Calu3 (cell line): ENCODE results near the gene MN1. TPM values are rescaled to one million over a fixed set of nuclear protein-coding genes. Genes with fewer than 3 reads are reported as not detected.

Source experiments
- BruUV-seq: library from RNA; stranded (reverse); fragments of 400-500 nt; replicated peaks from 2 replicates; lab custom pipeline; 2021; lab: Mats Ljungman, UMichigan
- CTCF ChIA-PET: fragments of 300-600 bp; sonication (Branson Sonifier 250); formaldehyde crosslinking; loops from one replicate; lab custom pipeline; 2022; ENCODE audit warnings: antibody characterized with exemption; lab: Charles Lee
- DNase-seq: peaks from one replicate; pipeline ENCODE4 v3.0.0; 2022
- H3K27ac Mint-ChIP-seq: one replicate; pipeline ENCODE4 v1.8.0; 2022; ENCODE audit warnings: mixed read lengths; ENCODE audit not compliant: unreplicated experiment
- H3K27me3 Mint-ChIP-seq: one replicate; pipeline ENCODE4 v1.8.0; 2022; ENCODE audit warnings: mixed read lengths; ENCODE audit not compliant: unreplicated experiment
- H3K36me3 Mint-ChIP-seq: one replicate; pipeline ENCODE4 v1.8.0; 2022; ENCODE audit warnings: mild to moderate bottlenecking, moderate library complexity, mixed read lengths; ENCODE audit not compliant: insufficient read depth, unreplicated experiment
- H3K4me1 Mint-ChIP-seq: one replicate; pipeline ENCODE4 v1.8.0; 2022; ENCODE audit warnings: mild to moderate bottlenecking, low read depth, mixed read lengths; ENCODE audit not compliant: unreplicated experiment
- H3K4me3 Mint-ChIP-seq: one replicate; pipeline ENCODE4 v1.8.0; 2022; ENCODE audit warnings: mild to moderate bottlenecking, low read depth, moderate library complexity, mixed read lengths; ENCODE audit not compliant: unreplicated experiment
- H3K9me3 Mint-ChIP-seq: one replicate; pipeline ENCODE4 v1.8.0; 2022; ENCODE audit warnings: low read depth, mixed read lengths; ENCODE audit not compliant: unreplicated experiment
- intact Hi-C: fragments of 100-400 bp; cut with micrococcal nuclease; formaldehyde crosslinking; loops from one replicate; pipeline ENCODE4 v1.10.0; 2022; ENCODE audit not compliant: unreplicated experiment
- total RNA-seq: library from RNA; stranded (reverse); gene quantifications from 2 replicates; pipeline ENCODE4 v1.2.3, GENCODE V29; 2022
- TF ChIP-seq, protein P1 (sequence below): fragments of 200-600 bp; IDR thresholded peaks from one replicate; pipeline ENCODE4 v1.8.0; 2022; ENCODE audit warnings: antibody characterized with exemption; ENCODE audit not compliant: unreplicated experiment

Gene MN1
- total RNA-seq, 1 experiment from 2014 or later = 2.3 TPM

- CTCF ChIA-PET = interaction anchor here (0.8 kb wide), 1 partner anchor 9 kb away, joined by 3 read pairs; no protein-coding TSS in a partner anchor
- DNase-seq = no peak
- Mint-ChIP-seq H3K9me3 (no peaks in the 10 kb centered on the region), H3K4me1 (peaks cover 14% of the 10 kb centered on the region), H3K36me3 (no peaks in the 10 kb centered on the region), H3K27ac (no peak overlapping the region), H3K4me3 (no peak overlapping the region), H3K27me3 (no peaks in the 10 kb centered on the region)
- intact Hi-C loops = no loop called here
- BruUV-seq = no TSS peak
- TF ChIP-seq, protein P1, sequence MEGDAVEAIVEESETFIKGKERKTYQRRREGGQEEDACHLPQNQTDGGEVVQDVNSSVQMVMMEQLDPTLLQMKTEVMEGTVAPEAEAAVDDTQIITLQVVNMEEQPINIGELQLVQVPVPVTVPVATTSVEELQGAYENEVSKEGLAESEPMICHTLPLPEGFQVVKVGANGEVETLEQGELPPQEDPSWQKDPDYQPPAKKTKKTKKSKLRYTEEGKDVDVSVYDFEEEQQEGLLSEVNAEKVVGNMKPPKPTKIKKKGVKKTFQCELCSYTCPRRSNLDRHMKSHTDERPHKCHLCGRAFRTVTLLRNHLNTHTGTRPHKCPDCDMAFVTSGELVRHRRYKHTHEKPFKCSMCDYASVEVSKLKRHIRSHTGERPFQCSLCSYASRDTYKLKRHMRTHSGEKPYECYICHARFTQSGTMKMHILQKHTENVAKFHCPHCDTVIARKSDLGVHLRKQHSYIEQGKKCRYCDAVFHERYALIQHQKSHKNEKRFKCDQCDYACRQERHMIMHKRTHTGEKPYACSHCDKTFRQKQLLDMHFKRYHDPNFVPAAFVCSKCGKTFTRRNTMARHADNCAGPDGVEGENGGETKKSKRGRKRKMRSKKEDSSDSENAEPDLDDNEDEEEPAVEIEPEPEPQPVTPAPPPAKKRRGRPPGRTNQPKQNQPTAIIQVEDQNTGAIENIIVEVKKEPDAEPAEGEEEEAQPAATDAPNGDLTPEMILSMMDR = no peak
Observed at GRCh38 chr22:27825174-27825573, 23.6 kb upstream of the MN1 start.

GRCh38 chr22:27823221-27823620 is 21.7 kb upstream of the MN1 start:
- H3K27me3 Mint-ChIP-seq = no peaks in the 10 kb centered on the region

GRCh38 chr22:27820896-27821866 is 19.6 kb upstream of the MN1 start:
- no peaks in the 10 kb centered on the region for H3K9me3 Mint-ChIP-seq
- peak; percentile 73 for DNase-seq

More at GRCh38 chr22:27823221-27823620, 21.7 kb upstream of the MN1 start:
- TF ChIP-seq, protein P1 = no peak
- BruUV-seq = no TSS peak
- DNase-seq = no peak
- H3K36me3 Mint-ChIP-seq = no peaks in the 10 kb centered on the region
- no peak overlapping the region for H3K4me3 Mint-ChIP-seq
- H3K9me3 Mint-ChIP-seq = no peaks in the 10 kb centered on the region
- CTCF ChIA-PET = no interaction called here
- no peak overlapping the region for H3K27ac Mint-ChIP-seq
- H3K4me1 Mint-ChIP-seq = peaks cover 14% of the 10 kb centered on the region
- intact Hi-C loops = no loop called here

GRCh38 chr22:27816552-27816951 is 15.0 kb upstream of the MN1 start:
- Mint-ChIP-seq H3K27ac (no peak overlapping the region), H3K4me3 (no peak overlapping the region), H3K4me1 (peaks cover 7% of the 10 kb centered on the region), H3K9me3 (no peaks in the 10 kb centered on the region), H3K36me3 (no peaks in the 10 kb centered on the region), H3K27me3 (peaks cover 33% of the 10 kb centered on the region)
- TF ChIP-seq, protein P1 = no peak
- BruUV-seq = no TSS peak
- intact Hi-C loops = no loop called here
- CTCF ChIA-PET = interaction anchor here (0.6 kb wide), 1 partner anchor 52 kb away, joined by 3 read pairs; no protein-coding TSS in a partner anchor
- no peak for DNase-seq

More at GRCh38 chr22:27820896-27821866, 19.6 kb upstream of the MN1 start:
- peak overlapping the region; percentile 80 for H3K27ac Mint-ChIP-seq
- intact Hi-C loops = no loop called here
- no peaks in the 10 kb centered on the region for H3K36me3 Mint-ChIP-seq
- H3K4me3 Mint-ChIP-seq = no peak overlapping the region
- peaks cover 16% of the 10 kb centered on the region for H3K27me3 Mint-ChIP-seq
- H3K4me1 Mint-ChIP-seq = peaks cover 14% of the 10 kb centered on the region
- BruUV-seq = no TSS peak
- CTCF ChIA-PET = interaction anchor here (0.7 kb wide), 1 partner anchor 135 kb away, joined by 3 read pairs; no protein-coding TSS in a partner anchor
- TF ChIP-seq, protein P1 = no peak
